Measurements from ENCODE around the gene GPATCH8. TPM values are rescaled to one million over a fixed set of nuclear protein-coding genes. Genes with fewer than 3 reads are reported as not detected.
"Not testable (repeated sequence)": the region's sequence is repeated elsewhere in the genome, so short reads cannot be mapped to it uniquely, and the experiment has no call there.

Gene GPATCH8
- total RNA-seq, 1 donor from 2014 or later = 40.7 TPM

- DNase-seq (no peak), ATAC-seq (no peak)
- TF ChIP-seq, protein P1, sequence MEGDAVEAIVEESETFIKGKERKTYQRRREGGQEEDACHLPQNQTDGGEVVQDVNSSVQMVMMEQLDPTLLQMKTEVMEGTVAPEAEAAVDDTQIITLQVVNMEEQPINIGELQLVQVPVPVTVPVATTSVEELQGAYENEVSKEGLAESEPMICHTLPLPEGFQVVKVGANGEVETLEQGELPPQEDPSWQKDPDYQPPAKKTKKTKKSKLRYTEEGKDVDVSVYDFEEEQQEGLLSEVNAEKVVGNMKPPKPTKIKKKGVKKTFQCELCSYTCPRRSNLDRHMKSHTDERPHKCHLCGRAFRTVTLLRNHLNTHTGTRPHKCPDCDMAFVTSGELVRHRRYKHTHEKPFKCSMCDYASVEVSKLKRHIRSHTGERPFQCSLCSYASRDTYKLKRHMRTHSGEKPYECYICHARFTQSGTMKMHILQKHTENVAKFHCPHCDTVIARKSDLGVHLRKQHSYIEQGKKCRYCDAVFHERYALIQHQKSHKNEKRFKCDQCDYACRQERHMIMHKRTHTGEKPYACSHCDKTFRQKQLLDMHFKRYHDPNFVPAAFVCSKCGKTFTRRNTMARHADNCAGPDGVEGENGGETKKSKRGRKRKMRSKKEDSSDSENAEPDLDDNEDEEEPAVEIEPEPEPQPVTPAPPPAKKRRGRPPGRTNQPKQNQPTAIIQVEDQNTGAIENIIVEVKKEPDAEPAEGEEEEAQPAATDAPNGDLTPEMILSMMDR (IDR thresholded peaks at IDR 0.05) = no peak
- Histone ChIP-seq H3K4me3 (no peak overlapping the region), H3K9me3 (no peaks in the 10 kb centered on the region), H3K27ac (no peak overlapping the region), H3K36me3 (peaks cover 29% of the 10 kb centered on the region), H3K27me3 (no peaks in the 10 kb centered on the region), H3K4me1 (no peaks in the 10 kb centered on the region)
- intact Hi-C loops (cut with DNase I) = no loop called here
Observed at GRCh38 chr17:44394833-44395232, 108.4 kb downstream of the GPATCH8 start.

DNA sequence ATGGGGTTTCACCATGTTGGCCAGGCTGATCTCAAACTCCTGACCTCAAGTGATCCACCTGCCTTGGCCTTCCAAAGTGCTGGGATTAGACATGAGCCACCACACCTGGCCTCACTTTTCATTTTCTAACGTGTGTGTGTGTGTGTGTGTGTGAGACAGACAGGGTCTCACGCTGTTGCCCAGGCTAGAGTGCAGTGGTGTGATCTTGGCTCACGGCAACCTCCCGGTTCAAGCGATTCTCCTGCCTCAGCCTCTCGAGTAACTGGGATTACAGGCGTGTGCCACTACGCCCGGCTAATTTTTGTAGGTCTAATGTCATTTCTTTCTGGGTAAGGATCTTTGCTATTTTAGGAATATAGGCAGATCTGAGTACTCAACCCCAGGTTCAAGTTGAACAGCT lies 109.1 kb downstream of the GPATCH8 start:
- peaks cover 22% of the 10 kb centered on the region for H3K36me3 ChIP-seq
- H3K9me3 ChIP-seq; DNase-seq; H3K27me3 ChIP-seq; ATAC-seq; H3K4me3 ChIP-seq; intact Hi-C loops (cut with DNase I); H3K27ac ChIP-seq; H3K4me1 ChIP-seq: not testable (repeated sequence)

DNA sequence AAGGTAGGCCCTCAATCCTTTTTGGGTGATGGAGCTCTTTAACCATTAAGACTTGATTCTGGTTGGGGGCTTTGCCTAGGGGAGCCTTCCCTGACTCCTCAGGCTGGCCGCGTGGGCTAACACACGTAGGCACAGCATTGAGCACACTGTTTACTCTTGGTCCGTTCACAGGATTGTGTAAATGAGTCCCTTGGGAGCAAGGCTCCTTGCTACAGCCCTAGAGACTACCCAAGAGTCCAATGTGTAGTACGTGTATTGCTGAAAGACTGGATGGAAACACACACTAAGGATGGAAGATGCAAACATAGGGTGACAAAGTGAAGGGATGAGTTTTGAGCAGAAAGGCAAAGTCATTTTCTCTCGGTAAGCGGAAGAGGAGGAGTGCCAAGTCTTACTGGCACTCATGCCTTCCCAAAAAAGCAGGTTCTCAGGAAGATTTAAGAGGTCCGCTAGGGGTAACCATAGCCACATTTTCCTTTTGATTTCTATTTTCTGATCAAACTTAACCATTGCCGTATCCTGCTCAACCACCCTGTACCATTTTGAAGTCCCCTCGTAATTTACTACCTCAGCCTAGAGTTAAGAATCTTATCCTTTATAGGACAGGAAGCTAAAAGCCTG lies 112.8 kb downstream of the GPATCH8 start:
- H3K36me3 ChIP-seq = no peaks in the 10 kb centered on the region
- intact Hi-C loops (cut with DNase I) = no loop called here
- ATAC-seq = no peak

GRCh38 chr17:44389723-44390202 lies 113.4 kb downstream of the GPATCH8 start:
- DNase-seq (peak; percentile 60), ATAC-seq (peak; percentile 38)
- no peaks in the 10 kb centered on the region for H3K27me3 ChIP-seq
- H3K36me3 ChIP-seq = no peaks in the 10 kb centered on the region
- TF ChIP-seq, protein P1 (IDR thresholded peaks at IDR 0.05) = no peak
- no peaks in the 10 kb centered on the region for H3K9me3 ChIP-seq
- peaks cover 10% of the 10 kb centered on the region for H3K4me1 ChIP-seq
- intact Hi-C loops (cut with DNase I) = no loop called here
- H3K4me3 ChIP-seq = no peak overlapping the region
- H3K27ac ChIP-seq = no peak overlapping the region

More for the DNA sequence above, 112.8 kb downstream of the GPATCH8 start:
- Histone ChIP-seq H3K9me3 (no peaks in the 10 kb centered on the region), H3K27ac (no peak overlapping the region), H3K27me3 (no peaks in the 10 kb centered on the region), H3K4me3 (no peak overlapping the region), H3K4me1 (peaks cover 9% of the 10 kb centered on the region)
- TF ChIP-seq, protein P1 (IDR thresholded peaks at IDR 0.05) = no peak
- DNase-seq = no peak

- Histone ChIP-seq H3K36me3 (no peaks in the 10 kb centered on the region), H3K27ac (no peak within 1 kb of the TSS), H3K4me3 (no peak within 1 kb of the TSS), H3K27me3 (no peaks in the 10 kb centered on the region), H3K4me1 (peaks cover 10% of the 10 kb centered on the region), H3K9me3 (no peaks in the 10 kb centered on the region)
- TF ChIP-seq, protein P1 (IDR thresholded peaks at IDR 0.05) = no peak
- DNase-seq (no peak), ATAC-seq (no peak)
- intact Hi-C loops (cut with DNase I) = no loop called here
Observed at GRCh38 chr17:44389281-44389680, 113.9 kb downstream of the GPATCH8 start, which contains the start of gene ITGA2B. Gene ITGA2B, minus strand, starts transcription at chr17:44389649. Its CDS starts 176 bp downstream, at chr17:44389473.

GRCh38 chr17:44387804-44388203 lies 115.4 kb downstream of the GPATCH8 start:
- Histone ChIP-seq H3K4me1 (peaks cover 10% of the 10 kb centered on the region), H3K36me3 (no peaks in the 10 kb centered on the region), H3K27ac (no peak overlapping the region), H3K9me3 (no peaks in the 10 kb centered on the region), H3K27me3 (no peaks in the 10 kb centered on the region), H3K4me3 (no peak overlapping the region)
- DNase-seq (no peak), ATAC-seq (no peak)
- intact Hi-C loops (cut with DNase I) = no loop called here
- TF ChIP-seq, protein P1 (IDR thresholded peaks at IDR 0.05) = no peak

All from upper lobe of right lung (tissue), 1 donor.